ENCODE results near the gene NT5M.
"Not testable (repeated sequence)": the region's sequence is repeated elsewhere in the genome, so short reads cannot be mapped to it uniquely, and the experiment has no call there.

NT5M gene

DNA sequence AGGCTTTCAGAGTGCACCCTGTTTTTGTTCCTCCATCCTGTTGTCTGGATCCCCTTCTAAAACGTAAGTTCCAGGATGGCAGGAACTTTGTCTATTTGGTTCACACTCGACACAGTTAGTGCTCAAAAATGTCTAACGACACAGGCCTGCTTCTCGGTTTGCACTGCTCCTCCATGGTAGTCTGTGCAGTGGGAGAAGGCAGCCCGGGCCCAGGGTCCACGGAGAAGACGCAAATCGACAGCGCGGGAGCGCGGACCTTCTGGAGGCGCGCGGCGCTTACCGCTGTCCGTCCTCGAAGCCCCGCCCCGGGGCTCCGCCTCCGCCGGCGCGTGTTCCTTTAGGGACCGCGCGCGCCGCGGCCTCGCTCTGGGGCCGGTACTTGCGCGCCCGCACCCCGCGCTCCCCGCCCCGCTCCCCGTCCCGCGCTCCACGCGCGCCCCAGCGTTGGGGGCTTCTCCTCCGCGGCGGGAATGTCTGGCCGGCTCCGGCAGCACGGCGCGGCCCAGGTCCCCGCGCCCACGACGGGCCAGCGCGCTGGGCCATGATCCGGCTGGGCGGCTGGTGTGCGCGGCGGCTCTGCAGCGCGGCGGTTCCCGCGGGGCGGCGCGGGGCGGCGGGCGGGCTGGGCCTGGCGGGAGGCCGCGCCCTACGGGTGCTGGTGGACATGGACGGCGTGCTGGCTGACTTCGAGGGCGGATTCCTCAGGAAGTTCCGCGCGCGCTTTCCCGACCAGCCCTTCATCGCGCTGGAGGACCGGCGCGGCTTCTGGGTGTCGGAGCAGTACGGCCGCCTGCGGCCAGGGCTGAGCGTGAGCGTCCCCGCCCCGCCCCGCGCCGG, at the start of gene NT5M:
TSS of gene NT5M (plus strand) at position 364 of the 837 bp plus-strand sequence. CDS start at position 542, 178 bp downstream.
- peak; percentile 94 for ATAC-seq
- TF ChIP-seq ESRRG (CRISPR knock-in tag; IDR thresholded peaks at IDR 0.05), result no peak
- TF ChIP-seq BACH2 (CRISPR knock-in tag; IDR thresholded peaks at IDR 0.05; ENCODE audit: borderline replicate concordance), result no peak
- no peak for TF ChIP-seq GLIS3 (CRISPR knock-in tag; IDR thresholded peaks at IDR 0.05)
- no peak for TF ChIP-seq ZFP30 (CRISPR knock-in tag; IDR thresholded peaks at IDR 0.05)
- TF ChIP-seq ZNF8 (CRISPR knock-in tag; IDR thresholded peaks at IDR 0.05), result no peak
- TF ChIP-seq, protein P1, sequence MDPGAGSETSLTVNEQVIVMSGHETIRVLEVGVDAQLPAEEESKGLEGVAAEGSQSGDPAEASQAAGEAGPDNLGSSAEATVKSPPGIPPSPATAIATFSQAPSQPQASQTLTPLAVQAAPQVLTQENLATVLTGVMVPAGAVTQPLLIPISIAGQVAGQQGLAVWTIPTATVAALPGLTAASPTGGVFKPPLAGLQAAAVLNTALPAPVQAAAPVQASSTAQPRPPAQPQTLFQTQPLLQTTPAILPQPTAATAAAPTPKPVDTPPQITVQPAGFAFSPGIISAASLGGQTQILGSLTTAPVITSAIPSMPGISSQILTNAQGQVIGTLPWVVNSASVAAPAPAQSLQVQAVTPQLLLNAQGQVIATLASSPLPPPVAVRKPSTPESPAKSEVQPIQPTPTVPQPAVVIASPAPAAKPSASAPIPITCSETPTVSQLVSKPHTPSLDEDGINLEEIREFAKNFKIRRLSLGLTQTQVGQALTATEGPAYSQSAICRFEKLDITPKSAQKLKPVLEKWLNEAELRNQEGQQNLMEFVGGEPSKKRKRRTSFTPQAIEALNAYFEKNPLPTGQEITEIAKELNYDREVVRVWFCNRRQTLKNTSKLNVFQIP (CRISPR knock-in tag; IDR thresholded peaks at IDR 0.05; ENCODE audit: borderline replicate concordance, low read depth), result no peak

DNA sequence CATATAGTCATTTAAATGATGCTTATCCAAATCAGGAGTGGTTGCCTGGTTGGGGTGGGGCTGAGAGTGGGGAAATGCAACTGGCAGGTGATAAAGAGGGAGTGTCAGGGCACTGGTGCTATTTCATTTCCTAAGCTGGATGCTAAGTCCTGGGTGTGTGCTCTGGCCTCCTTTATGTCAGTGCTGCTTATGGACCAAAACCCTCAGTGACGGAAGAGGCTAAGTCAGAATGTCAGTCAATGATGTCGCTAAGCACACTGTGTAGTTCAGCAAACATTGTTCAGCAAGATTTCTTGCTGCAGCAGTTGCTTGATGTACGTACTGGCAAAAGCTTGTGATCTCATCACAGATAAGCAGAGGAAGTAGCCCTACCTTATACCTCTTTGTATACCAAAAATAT, 49.8 kb upstream of the NT5M start:
- ATAC-seq, result no peak
- TF ChIP-seq, protein P2, sequence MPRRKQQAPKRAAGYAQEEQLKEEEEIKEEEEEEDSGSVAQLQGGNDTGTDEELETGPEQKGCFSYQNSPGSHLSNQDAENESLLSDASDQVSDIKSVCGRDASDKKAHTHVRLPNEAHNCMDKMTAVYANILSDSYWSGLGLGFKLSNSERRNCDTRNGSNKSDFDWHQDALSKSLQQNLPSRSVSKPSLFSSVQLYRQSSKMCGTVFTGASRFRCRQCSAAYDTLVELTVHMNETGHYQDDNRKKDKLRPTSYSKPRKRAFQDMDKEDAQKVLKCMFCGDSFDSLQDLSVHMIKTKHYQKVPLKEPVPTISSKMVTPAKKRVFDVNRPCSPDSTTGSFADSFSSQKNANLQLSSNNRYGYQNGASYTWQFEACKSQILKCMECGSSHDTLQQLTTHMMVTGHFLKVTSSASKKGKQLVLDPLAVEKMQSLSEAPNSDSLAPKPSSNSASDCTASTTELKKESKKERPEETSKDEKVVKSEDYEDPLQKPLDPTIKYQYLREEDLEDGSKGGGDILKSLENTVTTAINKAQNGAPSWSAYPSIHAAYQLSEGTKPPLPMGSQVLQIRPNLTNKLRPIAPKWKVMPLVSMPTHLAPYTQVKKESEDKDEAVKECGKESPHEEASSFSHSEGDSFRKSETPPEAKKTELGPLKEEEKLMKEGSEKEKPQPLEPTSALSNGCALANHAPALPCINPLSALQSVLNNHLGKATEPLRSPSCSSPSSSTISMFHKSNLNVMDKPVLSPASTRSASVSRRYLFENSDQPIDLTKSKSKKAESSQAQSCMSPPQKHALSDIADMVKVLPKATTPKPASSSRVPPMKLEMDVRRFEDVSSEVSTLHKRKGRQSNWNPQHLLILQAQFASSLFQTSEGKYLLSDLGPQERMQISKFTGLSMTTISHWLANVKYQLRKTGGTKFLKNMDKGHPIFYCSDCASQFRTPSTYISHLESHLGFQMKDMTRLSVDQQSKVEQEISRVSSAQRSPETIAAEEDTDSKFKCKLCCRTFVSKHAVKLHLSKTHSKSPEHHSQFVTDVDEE (CRISPR knock-in tag; IDR thresholded peaks at IDR 0.05), result no peak
- TF ChIP-seq ZFP30 (CRISPR knock-in tag; IDR thresholded peaks at IDR 0.05) (no peak), ZNF8 (CRISPR knock-in tag; IDR thresholded peaks at IDR 0.05) (no peak), CSDC2 (CRISPR knock-in tag; IDR thresholded peaks at IDR 0.05) (no peak)

DNA sequence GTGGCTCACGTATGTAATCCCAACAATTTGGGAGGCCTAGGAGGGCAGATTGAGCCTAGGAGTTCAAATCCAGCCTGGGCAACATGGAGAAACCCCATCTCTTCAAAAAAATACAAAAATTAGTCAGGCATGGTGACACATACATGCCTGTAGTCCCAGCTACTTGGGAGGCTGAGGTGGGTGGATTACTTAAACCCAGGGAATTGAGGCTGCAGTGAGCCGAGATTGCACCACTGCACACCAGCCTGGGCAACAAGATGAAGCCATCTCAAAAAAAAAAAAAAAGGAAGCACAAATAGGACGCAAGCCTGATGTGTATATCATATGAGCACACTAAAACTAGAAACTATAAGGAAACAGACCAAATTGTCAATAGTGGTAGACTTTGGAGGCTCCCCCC, 49.1 kb upstream of the NT5M start:
- no peak for TF ChIP-seq ARNTL (CRISPR knock-in tag; IDR thresholded peaks at IDR 0.05; ENCODE audit: borderline replicate concordance, low read depth)
- TF ChIP-seq ZFP30 (CRISPR knock-in tag; IDR thresholded peaks at IDR 0.05), result no peak
- TF ChIP-seq, protein P2 (CRISPR knock-in tag; IDR thresholded peaks at IDR 0.05), result no peak
- TF ChIP-seq PPARA (CRISPR knock-in tag; IDR thresholded peaks at IDR 0.05; ENCODE audit: borderline replicate concordance), result no peak
- TF ChIP-seq GLIS3 (CRISPR knock-in tag; IDR thresholded peaks at IDR 0.05), result no peak
- TF ChIP-seq SNAI2 (CRISPR knock-in tag; IDR thresholded peaks at IDR 0.05), result no peak
- TF ChIP-seq, protein P3, sequence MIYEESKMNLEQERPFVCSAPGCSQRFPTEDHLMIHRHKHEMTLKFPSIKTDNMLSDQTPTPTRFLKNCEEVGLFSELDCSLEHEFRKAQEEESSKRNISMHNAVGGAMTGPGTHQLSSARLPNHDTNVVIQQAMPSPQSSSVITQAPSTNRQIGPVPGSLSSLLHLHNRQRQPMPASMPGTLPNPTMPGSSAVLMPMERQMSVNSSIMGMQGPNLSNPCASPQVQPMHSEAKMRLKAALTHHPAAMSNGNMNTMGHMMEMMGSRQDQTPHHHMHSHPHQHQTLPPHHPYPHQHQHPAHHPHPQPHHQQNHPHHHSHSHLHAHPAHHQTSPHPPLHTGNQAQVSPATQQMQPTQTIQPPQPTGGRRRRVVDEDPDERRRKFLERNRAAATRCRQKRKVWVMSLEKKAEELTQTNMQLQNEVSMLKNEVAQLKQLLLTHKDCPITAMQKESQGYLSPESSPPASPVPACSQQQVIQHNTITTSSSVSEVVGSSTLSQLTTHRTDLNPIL (CRISPR knock-in tag; IDR thresholded peaks at IDR 0.05; ENCODE audit: low read depth), result no peak
- TF ChIP-seq ZFP3 (CRISPR knock-in tag; IDR thresholded peaks at IDR 0.05), result no peak
- no peak for TF ChIP-seq RARB (CRISPR knock-in tag; IDR thresholded peaks at IDR 0.05)
- TF ChIP-seq, protein P4, sequence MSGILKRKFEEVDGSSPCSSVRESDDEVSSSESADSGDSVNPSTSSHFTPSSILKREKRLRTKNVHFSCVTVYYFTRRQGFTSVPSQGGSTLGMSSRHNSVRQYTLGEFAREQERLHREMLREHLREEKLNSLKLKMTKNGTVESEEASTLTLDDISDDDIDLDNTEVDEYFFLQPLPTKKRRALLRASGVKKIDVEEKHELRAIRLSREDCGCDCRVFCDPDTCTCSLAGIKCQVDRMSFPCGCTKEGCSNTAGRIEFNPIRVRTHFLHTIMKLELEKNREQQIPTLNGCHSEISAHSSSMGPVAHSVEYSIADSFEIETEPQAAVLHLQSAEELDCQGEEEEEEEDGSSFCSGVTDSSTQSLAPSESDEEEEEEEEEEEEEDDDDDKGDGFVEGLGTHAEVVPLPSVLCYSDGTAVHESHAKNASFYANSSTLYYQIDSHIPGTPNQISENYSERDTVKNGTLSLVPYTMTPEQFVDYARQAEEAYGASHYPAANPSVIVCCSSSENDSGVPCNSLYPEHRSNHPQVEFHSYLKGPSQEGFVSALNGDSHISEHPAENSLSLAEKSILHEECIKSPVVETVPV (CRISPR knock-in tag; IDR thresholded peaks at IDR 0.05), result no peak
- TF ChIP-seq ZNF8 (CRISPR knock-in tag; IDR thresholded peaks at IDR 0.05), result no peak
- TF ChIP-seq OSR1 (CRISPR knock-in tag; IDR thresholded peaks at IDR 0.05), result no peak
- no peak for ATAC-seq

DNA sequence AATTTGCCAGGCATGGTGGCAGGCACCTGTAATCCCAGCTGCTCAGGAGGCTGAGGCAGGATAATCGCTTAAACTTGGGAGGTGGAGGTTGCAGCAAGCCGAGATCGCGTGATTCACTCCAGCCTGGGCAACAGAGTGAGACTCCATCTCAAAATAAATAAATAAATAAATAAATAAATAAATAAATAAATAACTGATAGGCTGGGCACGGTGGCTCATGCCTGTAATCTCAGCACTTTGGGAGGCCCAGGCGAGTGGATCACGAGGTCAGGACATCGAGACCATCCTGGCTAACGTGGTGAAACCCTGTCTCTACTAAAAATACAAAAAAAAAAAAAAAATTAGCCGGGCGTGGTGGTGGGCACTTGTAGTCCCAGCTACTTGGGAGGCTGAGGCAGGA, 47.5 kb upstream of the NT5M start:
- ATAC-seq, result not testable (repeated sequence)

Measured in SK-N-SH treated with all-trans-retinoic acid at 6 μM for 48 hours (cell line).